Neuronal stem cell (in vitro differentiated cells): ENCODE results near the gene LYPD6.

Experiments used
- DNase-seq: peaks from one replicate; pipeline ENCODE4 v3.0.0-alpha.2; 2013; ENCODE audit warnings: low spot score
- H2AFZ ChIP-seq: one replicate; pipeline ENCODE4 v1.6.1; 2013; ENCODE audit warnings: mild to moderate bottlenecking, low read length, inconsistent platforms
- H2AK5ac ChIP-seq: 2 replicates; pipeline ENCODE4 v1.6.1; 2013; ENCODE audit warnings: low read depth, mild to moderate bottlenecking, inconsistent platforms, low read length, moderate library complexity, mixed read lengths
- H2BK120ac ChIP-seq: 2 replicates; pipeline ENCODE4 v1.6.1; 2013; ENCODE audit warnings: low read depth, mild to moderate bottlenecking, inconsistent platforms, low read length, moderate library complexity, mixed read lengths
- H2BK12ac ChIP-seq: one replicate; pipeline ENCODE4 v1.6.1; 2013; ENCODE audit warnings: low read length, inconsistent platforms
- H2BK15ac ChIP-seq: 2 replicates; pipeline ENCODE4 v1.6.1; 2013; ENCODE audit warnings: mild to moderate bottlenecking, low read length, inconsistent platforms, mixed read lengths
- H2BK5ac ChIP-seq: one replicate; pipeline ENCODE4 v1.6.1; 2013; ENCODE audit warnings: inconsistent platforms, mild to moderate bottlenecking, low read length, moderate library complexity
- H3K14ac ChIP-seq: one replicate; pipeline ENCODE4 v1.6.1; 2013; ENCODE audit warnings: low read length, inconsistent platforms
- H3K18ac ChIP-seq: 2 replicates; pipeline ENCODE4 v1.6.1; 2013; ENCODE audit warnings: low read length, inconsistent platforms
- H3K23ac ChIP-seq: 2 replicates; pipeline ENCODE4 v1.6.1; 2013; ENCODE audit warnings: low read depth, mild to moderate bottlenecking, mixed read lengths, low read length, inconsistent platforms; ENCODE audit not compliant: poor library complexity
- H3K27ac ChIP-seq: replicated peaks from 3 replicates; pipeline ENCODE4 v1.5.1; 2013; ENCODE audit warnings: low read length, inconsistent platforms
- H3K27me3 ChIP-seq, 3 experiments: 2 replicates each; pipeline ENCODE4 v1.6.1; 2013; ENCODE audit warnings: low read length in 3 of 3, mild to moderate bottlenecking in 2 of 3, inconsistent platforms in 1 of 3, low read depth in 1 of 3, mixed read lengths in 1 of 3, moderate library complexity in 1 of 3; ENCODE audit not compliant: control insufficient read depth in 3 of 3, insufficient read depth in 3 of 3
- H3K36me3 ChIP-seq, 2 donors: replicated peaks in 1 of 2; 2 replicates each; pipeline ENCODE4 v1.6.1; 2013; ENCODE audit warnings: low read length in 2 of 2; ENCODE audit not compliant: control insufficient read depth in 2 of 2, insufficient read depth in 2 of 2
- H3K4ac ChIP-seq: 2 replicates; pipeline ENCODE4 v1.6.1; 2013; ENCODE audit warnings: inconsistent platforms, mild to moderate bottlenecking, low read length, moderate library complexity
- H3K4me1 ChIP-seq, 2 donors: 1 replicate in 1 of 2; 2 replicates in 1 of 2; pipeline ENCODE4 v1.6.1; 2013; ENCODE audit warnings: low read length in 2 of 2, low read depth in 1 of 2; ENCODE audit not compliant: control insufficient read depth in 2 of 2, insufficient read depth in 1 of 2
- H3K4me2 ChIP-seq: one replicate; pipeline ENCODE4 v1.6.1; 2013; ENCODE audit warnings: mild to moderate bottlenecking, low read length, inconsistent platforms; ENCODE audit not compliant: insufficient read depth, poor library complexity, severe bottlenecking
- H3K4me3 ChIP-seq, 2 donors: 2 replicates each; pipeline ENCODE4 v1.5.1; 2013; ENCODE audit warnings: low read length in 2 of 2, mild to moderate bottlenecking in 2 of 2, inconsistent platforms in 1 of 2, moderate library complexity in 1 of 2
- H3K79me1 ChIP-seq: one replicate; pipeline ENCODE4 v1.6.1; 2013; ENCODE audit warnings: low read depth, mild to moderate bottlenecking, inconsistent platforms, low read length, moderate library complexity
- H3K9ac ChIP-seq: one replicate; pipeline ENCODE4 v1.6.1; 2013; ENCODE audit warnings: mild to moderate bottlenecking, low read depth, low read length, inconsistent platforms; ENCODE audit not compliant: poor library complexity
- H3K9me3 ChIP-seq, 2 donors: replicated peaks in 1 of 2; 2 replicates each; pipeline versions ENCODE3 to v1.6.1; 2013; ENCODE audit warnings: low read length in 2 of 2, mild to moderate bottlenecking in 2 of 2, inconsistent platforms in 1 of 2, low read depth in 1 of 2, mixed read lengths in 1 of 2, moderate library complexity in 1 of 2; ENCODE audit not compliant: control insufficient read depth in 2 of 2, insufficient read depth in 1 of 2
- H4K8ac ChIP-seq: one replicate; pipeline ENCODE4 v1.6.1; 2013; ENCODE audit warnings: low read depth, mild to moderate bottlenecking, inconsistent platforms, low read length, moderate library complexity
- H4K91ac ChIP-seq: one replicate; pipeline ENCODE4 v1.6.1; 2013; ENCODE audit warnings: low read length, low read depth, mild to moderate bottlenecking, inconsistent platforms; ENCODE audit not compliant: poor library complexity
- whole genome bisulfite sequencing, 2 donors: extraction: QIAGEN DNeasy Blood & Tissue Kit; methylation state at CpG; one replicate each; pipeline ENCODE4 v1.1.7; 2013; ENCODE audit warnings: missing lambda C conversion rate in 2 of 2, mixed read lengths in 1 of 2; ENCODE audit not compliant: insufficient read length in 2 of 2, insufficient replicate concordance in 1 of 2; ENCODE audit errors: extremely low coverage in 2 of 2; 5-methylcytosine and 5-hydroxymethylcytosine counted together

LYPD6 gene

GRCh38 chr2:149422991-149423338 is 92.6 kb downstream of the LYPD6 start:
- H3K4me3 ChIP-seq, result no peak overlapping the region
- no peaks in the 10 kb centered on the region for H3K79me1 ChIP-seq
- H2AFZ ChIP-seq, result no peak overlapping the region
- no peak overlapping the region for H2BK15ac ChIP-seq
- no peak for DNase-seq
- H3K4ac ChIP-seq, result no peak overlapping the region
- H2BK12ac ChIP-seq, result no peak overlapping the region
- no peak overlapping the region for H4K91ac ChIP-seq
- H2AK5ac ChIP-seq, result no peak overlapping the region
- H3K4me1 ChIP-seq, result peaks cover 9 to 16% of the 10 kb centered on the region in 2 donors
- no peak overlapping the region for H3K9ac ChIP-seq
- peaks cover 0 to 10% (median 0%) of the 10 kb centered on the region in 3 experiments for H3K27me3 ChIP-seq
- H4K8ac ChIP-seq, result no peak overlapping the region
- no peak overlapping the region for H3K23ac ChIP-seq
- no peak overlapping the region for H3K4me2 ChIP-seq
- H3K36me3 ChIP-seq, result no peaks in the 10 kb centered on the region
- H3K9me3 ChIP-seq, result no peaks in the 10 kb centered on the region
- H3K14ac ChIP-seq, result no peak overlapping the region
- H2BK120ac ChIP-seq, result no peak overlapping the region
- H3K27ac ChIP-seq, result no peak overlapping the region
- no peak overlapping the region for H3K18ac ChIP-seq
- no peak overlapping the region for H2BK5ac ChIP-seq

- DNase-seq, result no peak
- H2BK12ac ChIP-seq, result no peak overlapping the region
- H3K9me3 ChIP-seq, result no peaks in the 10 kb centered on the region
- H2AK5ac ChIP-seq, result no peak overlapping the region
- H3K14ac ChIP-seq, result no peak overlapping the region
- H3K27ac ChIP-seq, result no peak overlapping the region
- no peak overlapping the region for H3K4ac ChIP-seq
- no peak overlapping the region for H3K18ac ChIP-seq
- no peak overlapping the region for H3K4me2 ChIP-seq
- no CpG with 5 or more reads among the region's 4 CpGs for WGBS, 2 donors
- H3K27me3 ChIP-seq, result peaks cover 0 to 10% (median 0%) of the 10 kb centered on the region in 3 experiments
- H2BK5ac ChIP-seq, result no peak overlapping the region
- H3K9ac ChIP-seq, result no peak overlapping the region
- H3K4me1 ChIP-seq, result peaks cover 9 to 16% of the 10 kb centered on the region in 2 donors
- H3K79me1 ChIP-seq, result no peaks in the 10 kb centered on the region
- H4K8ac ChIP-seq, result no peak overlapping the region
- H3K36me3 ChIP-seq, result no peaks in the 10 kb centered on the region
- no peak overlapping the region for H2BK15ac ChIP-seq
- H3K4me3 ChIP-seq, result no peak overlapping the region
- H2BK120ac ChIP-seq, result no peak overlapping the region
- H3K23ac ChIP-seq, result no peak overlapping the region
- H4K91ac ChIP-seq, result no peak overlapping the region
- no peak overlapping the region for H2AFZ ChIP-seq
These were observed 93.2 kb downstream of the LYPD6 start for GRCh38 chr2:149423630-149424029.

GRCh38 chr2:149427387-149427786 is 97.0 kb downstream of the LYPD6 start:
- Histone ChIP-seq H3K4me2 (no peak overlapping the region), H3K9me3 (no peaks in the 10 kb centered on the region), H3K23ac (no peak overlapping the region), H2AK5ac (no peak overlapping the region), H3K4me3 (no peak overlapping the region), H4K91ac (no peak overlapping the region), H3K14ac (no peak overlapping the region), H2BK120ac (no peak overlapping the region), H3K4me1 (peaks cover 7 to 9% of the 10 kb centered on the region in 2 donors), H3K79me1 (no peaks in the 10 kb centered on the region), H3K27ac (no peak overlapping the region), H3K9ac (no peak overlapping the region), H2AFZ (no peak overlapping the region), H2BK5ac (no peak overlapping the region), H3K27me3 (peaks cover 0 to 7% (median 1%) of the 10 kb centered on the region in 3 experiments), H2BK12ac (no peak overlapping the region), H3K4ac (no peak overlapping the region), H3K36me3 (no peaks in the 10 kb centered on the region), H4K8ac (no peak overlapping the region), H3K18ac (no peak overlapping the region), H2BK15ac (no peak overlapping the region)
- WGBS, 2 donors, result no CpG with 5 or more reads among the region's 3 CpGs
- no peak for DNase-seq

DNA sequence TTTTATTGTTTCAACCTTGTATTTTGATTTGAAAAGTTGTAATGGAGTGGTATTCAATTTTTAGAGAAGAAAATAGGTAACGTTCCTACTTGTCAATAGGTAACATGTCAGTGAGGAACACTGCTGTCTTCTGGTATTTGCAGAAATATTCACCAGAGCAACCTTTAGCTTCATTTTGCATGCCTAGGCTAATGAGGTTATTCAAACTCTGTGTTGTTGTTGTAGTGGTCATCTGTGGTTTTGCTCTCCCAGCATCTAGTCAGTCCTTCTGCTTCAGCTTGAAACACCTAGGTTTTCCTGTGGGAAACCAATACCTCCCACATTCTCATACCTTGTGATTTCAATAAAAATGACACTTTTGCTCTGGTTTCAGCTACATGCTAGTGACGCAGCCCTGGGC is 98.4 kb downstream of the LYPD6 start:
- WGBS, 2 donors, result no CpG with 5 or more reads among the region's 2 CpGs

More for the DNA sequence above, 98.4 kb downstream of the LYPD6 start:
- Histone ChIP-seq H3K4me2 (no peak overlapping the region), H3K4me1 (peaks cover 7 to 9% of the 10 kb centered on the region in 2 donors), H3K9me3 (no peaks in the 10 kb centered on the region), H2AFZ (no peak overlapping the region), H3K18ac (no peak overlapping the region), H3K27ac (no peak overlapping the region), H4K91ac (no peak overlapping the region), H4K8ac (no peak overlapping the region), H2BK12ac (no peak overlapping the region), H3K9ac (no peak overlapping the region), H3K4me3 (no peak overlapping the region), H3K23ac (no peak overlapping the region), H2BK15ac (no peak overlapping the region), H3K27me3 (peaks cover 0 to 5% (median 2%) of the 10 kb centered on the region in 3 experiments), H2AK5ac (no peak overlapping the region), H3K79me1 (no peaks in the 10 kb centered on the region), H3K4ac (no peak overlapping the region), H2BK5ac (no peak overlapping the region), H3K36me3 (no peaks in the 10 kb centered on the region), H2BK120ac (no peak overlapping the region), H3K14ac (no peak overlapping the region)
- no peak for DNase-seq
